Activated CD8-positive, alpha-beta memory T cell treated with anti-CD3 and anti-CD28 coated beads for 1 hour (primary cell): Measurements from ENCODE around the gene C12orf43.

Experiments
- DNase-seq, 2 donors: peaks; one replicate each; pipeline ENCODE4 v3.0.0-alpha.2; 2020; ENCODE audit warnings: low read depth in 1 of 2; ENCODE audit errors: extremely low read depth in 1 of 2

C12orf43 gene

GRCh38 chr12:120979862-120980696, 36.2 kb downstream of the C12orf43 start:
- DNase-seq, result no peak

GRCh38 chr12:120979220-120979861, 36.9 kb downstream of the C12orf43 start:
- no peak for DNase-seq

GRCh38 chr12:120978296-120979219, 37.7 kb downstream of the C12orf43 start, which contains the start of gene HNF1A:
Gene HNF1A, plus strand, starts transcription at chr12:120978543. Its CDS starts 226 bp downstream, at chr12:120978769.
- DNase-seq, result no peak

GRCh38 chr12:120977531-120978295, 38.6 kb downstream of the C12orf43 start:
- DNase-seq, result no peak

GRCh38 chr12:120972870-120973543, 43.3 kb downstream of the C12orf43 start:
- no peak for DNase-seq

- no peak for DNase-seq
Observed at GRCh38 chr12:120971299-120972180, 44.7 kb downstream of the C12orf43 start.

GRCh38 chr12:120970310-120970709, 46.0 kb downstream of the C12orf43 start:
- no peak for DNase-seq

GRCh38 chr12:120965534-120966091, 50.7 kb downstream of the C12orf43 start:
- DNase-seq, result no peak

GRCh38 chr12:120964298-120964697, 52.0 kb downstream of the C12orf43 start:
- DNase-seq, result no peak

GRCh38 chr12:120962532-120963020, 53.7 kb downstream of the C12orf43 start:
- DNase-seq, result no peak

GRCh38 chr12:120961604-120962531, 54.4 kb downstream of the C12orf43 start:
- DNase-seq, result no peak

GRCh38 chr12:120960657-120961056, 55.6 kb downstream of the C12orf43 start:
- no peak for DNase-seq

GRCh38 chr12:120959111-120959878, 57.0 kb downstream of the C12orf43 start:
- DNase-seq, result no peak

- no peak for DNase-seq
Observed at GRCh38 chr12:120956579-120957300, 59.5 kb downstream of the C12orf43 start.

GRCh38 chr12:120955232-120955631, 61.1 kb downstream of the C12orf43 start:
- no peak for DNase-seq

GRCh38 chr12:120950807-120951206, 65.5 kb downstream of the C12orf43 start:
- DNase-seq, result no peak
